HCT116 (cell line): Measurements from ENCODE around the gene EVX2. TPM values are rescaled to one million over a fixed set of nuclear protein-coding genes. Genes with fewer than 3 reads are reported as not detected.

Experiments
- ATAC-seq: fragments of 200-7000 bp; cut with Tn5 transposase; 2 replicates; pipeline ENCODE4 v1.9.1; 2020; ENCODE audit warnings: mild to moderate bottlenecking, moderate library complexity
- BruUV-seq: library from RNA; stranded (reverse); fragments of 400-500 nt; replicated peaks from 2 replicates; lab custom pipeline; 2021; lab: Mats Ljungman, UMichigan
- CTCF ChIA-PET: fragments of 300-600 bp; sonication (Branson Sonifier 250); formaldehyde crosslinking; loops from one replicate; lab custom pipeline; 2021; ENCODE audit warnings: antibody characterized with exemption; lab: Charles Lee
- POLR2A ChIA-PET: fragments of 300-600, 350-600 bp; sonication (Branson Sonifier 250); formaldehyde crosslinking; loops from one replicate; lab custom pipeline; 2021; ENCODE audit warnings: antibody characterized with exemption; lab: Charles Lee
- RAD21 ChIA-PET, 2 experiments: fragments of 300-600 bp; sonication (Branson Sonifier 250); formaldehyde crosslinking; loops; one replicate each; lab custom pipeline; 2023; ENCODE audit warnings: low total read pairs in 2 of 2; ENCODE audit not compliant: uncharacterized antibody in 2 of 2, unreplicated experiment in 2 of 2, low non-redundant PET in 1 of 2; lab: Charles Lee
- DNase-seq: peaks from one replicate; pipeline ENCODE4 v3.0.0-alpha.2; 2010; ENCODE audit warnings: low read depth, low spot score
- H2AFZ ChIP-seq: fragments of 200-600 bp; shearing (Covaris generic), sonication (generic); 2 replicates; pipeline ENCODE4 v1.6.1; 2017; ENCODE audit warnings: low read depth, mixed run types, mixed read lengths, antibody characterized with exemption, low read length; ENCODE audit not compliant: poor library complexity, severe bottlenecking
- H3K27ac ChIP-seq: 2 replicates; pipeline ENCODE4 v1.5.1; 2012; ENCODE audit warnings: low read depth, low read length
- H3K27me3 ChIP-seq: fragments of 200-600 bp; sonication (generic); 2 replicates; pipeline ENCODE4 v1.6.1; 2016; ENCODE audit warnings: mixed run types, low read length, mixed read lengths; ENCODE audit not compliant: insufficient read depth
- H3K36me3 ChIP-seq, 2 experiments: fragments of 200-500 bp in 1 of 2; fragments of 200-600 bp in 1 of 2; sonication (Bioruptor generic) in 1 of 2; sonication (generic) in 1 of 2; 2 replicates each; pipeline versions ENCODE4 v1.5.1 to v1.6.1; 2014 to 2016; ENCODE audit warnings: low read length in 2 of 2, inconsistent platforms in 1 of 2, mixed read lengths in 1 of 2, mixed run types in 1 of 2; ENCODE audit not compliant: insufficient read depth in 2 of 2, control insufficient read depth in 1 of 2
- H3K4me1 ChIP-seq, 2 experiments: fragments of 200-600 bp in 1 of 2; sonication (generic) in 1 of 2; 2 replicates each; pipeline versions ENCODE4 v1.5.1 to v1.6.1; 2012 to 2017; ENCODE audit warnings: low read length in 2 of 2, inconsistent platforms in 1 of 2, mild to moderate bottlenecking in 1 of 2, mixed read lengths in 1 of 2, mixed run types in 1 of 2, moderate library complexity in 1 of 2; ENCODE audit not compliant: insufficient read depth in 2 of 2, control insufficient read depth in 1 of 2
- H3K4me2 ChIP-seq: fragments of 200-600 bp; sonication (generic); 2 replicates; pipeline ENCODE4 v1.6.1; 2017; ENCODE audit warnings: mixed run types, low read length, mixed read lengths
- H3K4me3 ChIP-seq, 2 experiments: fragments of 200-600 bp in 1 of 2; sonication (generic) in 1 of 2; replicated peaks in 1 of 2; 2 replicates each; pipeline ENCODE4 v1.5.1; 2011 to 2016; ENCODE audit warnings: low read length in 2 of 2, control low read depth in 1 of 2, low read depth in 1 of 2, mild to moderate bottlenecking in 1 of 2, mixed read lengths in 1 of 2, mixed run types in 1 of 2
- H3K79me2 ChIP-seq: fragments of 200-600 bp; sonication (generic); 2 replicates; pipeline ENCODE4 v1.6.1; 2017; ENCODE audit warnings: mild to moderate bottlenecking, mixed run types, low read length, moderate library complexity, mixed read lengths; ENCODE audit not compliant: insufficient read depth
- H3K9ac ChIP-seq: fragments of 200-600 bp; sonication (generic); 2 replicates; pipeline ENCODE4 v1.6.1; 2016; ENCODE audit warnings: low read length, mixed read lengths
- H3K9me2 ChIP-seq: fragments of 200-600 bp; sonication (generic), shearing (Covaris generic); 2 replicates; pipeline ENCODE4 v1.6.1; 2017; ENCODE audit warnings: mixed run types, mild to moderate bottlenecking, moderate library complexity; ENCODE audit not compliant: insufficient read depth
- H3K9me3 ChIP-seq, 2 experiments: fragments of 200-500 bp in 1 of 2; fragments of 200-600 bp in 1 of 2; sonication (Bioruptor generic) in 1 of 2; sonication (generic) in 1 of 2; 2 replicates each; pipeline ENCODE4 v1.6.1; 2014 to 2017; ENCODE audit warnings: low read length in 2 of 2, mixed read lengths in 2 of 2, inconsistent platforms in 1 of 2, low read depth in 1 of 2, mild to moderate bottlenecking in 1 of 2, mixed run types in 1 of 2, moderate library complexity in 1 of 2; ENCODE audit not compliant: control insufficient read depth in 1 of 2, insufficient read depth in 1 of 2
- H4K20me1 ChIP-seq: fragments of 200-600 bp; sonication (generic), shearing (Covaris generic); 2 replicates; pipeline ENCODE4 v1.6.1; 2017; ENCODE audit warnings: mixed run types, mild to moderate bottlenecking, moderate library complexity; ENCODE audit not compliant: insufficient read depth
- EZH2 ChIP-seq: fragments of 200-600 bp; sonication (generic); IDR thresholded peaks from 2 replicates; pipeline ENCODE4 v1.6.1; 2017; ENCODE audit warnings: antibody characterized with exemption, mixed run types
- EZH2phosphoT487 ChIP-seq: fragments of 200-600 bp; IDR thresholded peaks from 2 replicates; pipeline ENCODE4 v1.6.1; 2018; ENCODE audit warnings: antibody characterized with exemption, borderline replicate concordance
- FOSL1 ChIP-seq: IDR thresholded peaks from 2 replicates; pipeline ENCODE4 v1.6.1; 2012; ENCODE audit warnings: low read depth
- RAD21 ChIP-seq: IDR thresholded peaks from 2 replicates; pipeline ENCODE4 v1.6.1; 2012; ENCODE audit warnings: low read depth, mild to moderate bottlenecking
- REST ChIP-seq: IDR thresholded peaks from 2 replicates; pipeline ENCODE4 v1.6.1; 2012; ENCODE audit warnings: low read depth
- SRF ChIP-seq: IDR thresholded peaks from 2 replicates; pipeline ENCODE4 v1.6.1; 2012; ENCODE audit warnings: low read depth
- TCF7L2 ChIP-seq: IDR thresholded peaks from 2 replicates; pipeline ENCODE4 v1.7.0; 2011; ENCODE audit warnings: borderline replicate concordance, inconsistent platforms; ENCODE audit not compliant: insufficient read depth, insufficient read length; ENCODE audit errors: extremely low read depth
- ZNF274 ChIP-seq: fragments of 200-500 bp; sonication (Bioruptor generic); IDR thresholded peaks from 2 replicates; pipeline ENCODE4 v1.6.1; 2014; ENCODE audit warnings: mild to moderate bottlenecking, low read depth, low read length, inconsistent platforms
- intact Hi-C: fragments of 100-400 bp; cut with micrococcal nuclease; formaldehyde crosslinking; loops from 2 replicates; pipeline ENCODE4 v1.10.0; 2022
- total RNA-seq: library from RNA; stranded (reverse); gene quantifications from one replicate; pipeline ENCODE4 v1.2.1, GENCODE V29; 2021; ENCODE audit not compliant: unreplicated experiment
- TF ChIP-seq, protein P1 (sequence below): IDR thresholded peaks from 2 replicates; pipeline ENCODE4 v1.6.1; 2012

The EVX2 gene
- total RNA-seq, 1 experiment from 2014 or later, result not detected

DNA sequence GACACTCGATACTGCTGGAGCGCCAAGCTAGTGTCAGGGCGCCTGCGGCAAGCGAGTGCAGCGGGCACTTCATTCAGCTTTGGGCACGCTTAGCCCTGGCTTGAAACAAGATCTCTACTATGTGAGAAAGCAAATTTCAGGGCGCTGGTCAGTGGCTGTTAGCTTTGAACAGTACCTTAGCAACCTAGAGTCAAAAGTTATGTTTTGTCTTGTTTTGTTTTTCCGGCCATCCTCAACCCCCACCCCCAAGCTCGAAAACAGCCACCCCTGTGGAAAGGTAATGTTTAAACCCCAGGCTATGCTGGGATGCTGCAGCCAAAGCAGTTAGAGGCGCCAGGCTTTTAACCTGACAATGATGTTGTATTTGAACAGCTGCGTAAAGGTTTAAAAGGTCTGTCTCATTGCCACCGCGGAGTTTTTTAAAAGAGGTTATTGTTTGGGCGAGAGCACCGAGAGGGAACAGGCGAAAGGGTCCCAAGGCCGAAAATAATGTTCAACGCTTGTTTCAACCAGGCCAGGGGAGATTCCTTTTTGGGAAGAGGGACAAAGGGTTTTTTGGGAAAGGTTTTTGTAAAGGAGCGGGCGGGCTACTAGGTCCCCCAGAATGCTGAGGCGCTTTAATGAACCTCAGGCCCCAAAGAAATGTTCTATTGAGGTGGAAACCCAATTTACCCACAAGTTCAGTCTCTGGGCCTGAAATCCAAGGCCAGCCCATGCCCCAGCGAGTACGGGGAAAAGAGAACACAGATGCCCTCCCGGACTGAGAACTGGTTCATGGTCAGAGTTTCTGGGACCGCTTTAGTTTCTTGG, 30.6 kb upstream of the EVX2 start:
- no peak for ATAC-seq
- no peak overlapping the region for H3K4me2 ChIP-seq

More for the DNA sequence above, 30.6 kb upstream of the EVX2 start:
- DNase-seq, result no peak
- Histone ChIP-seq H3K27ac (no peak overlapping the region), H3K9me3 (no peaks in the 10 kb centered on the region), H2AFZ (no peak overlapping the region), H3K27me3 (no peaks in the 10 kb centered on the region), H3K4me1 (peaks cover 0 to 12% of the 10 kb centered on the region in 2 experiments; a peak in 1 of 4 replicates), H3K79me2 (no peaks in the 10 kb centered on the region), H4K20me1 (no peaks in the 10 kb centered on the region), H3K36me3 (no peaks in the 10 kb centered on the region), H3K4me3 (no peak overlapping the region), H3K9ac (no peak overlapping the region), H3K9me2 (no peaks in the 10 kb centered on the region)
- ChIA-PET RAD21 (no interaction called here), POLR2A (no interaction called here), CTCF (no interaction called here)
- no TSS peak for BruUV-seq
- intact Hi-C loops, result no loop called here
- no peak for TF ChIP-seq RAD21
- TF ChIP-seq REST, result no peak
- no peak for TF ChIP-seq ZNF274
- TF ChIP-seq EZH2phosphoT487, result no peak
- TF ChIP-seq TCF7L2, result no peak
- TF ChIP-seq FOSL1, result no peak
- no peak for TF ChIP-seq SRF
- TF ChIP-seq, protein P1, sequence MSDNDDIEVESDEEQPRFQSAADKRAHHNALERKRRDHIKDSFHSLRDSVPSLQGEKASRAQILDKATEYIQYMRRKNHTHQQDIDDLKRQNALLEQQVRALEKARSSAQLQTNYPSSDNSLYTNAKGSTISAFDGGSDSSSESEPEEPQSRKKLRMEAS, result no peak
- TF ChIP-seq EZH2, result no peak
- TF ChIP-seq, all 23 proteins: peak for 0
